OCI-LY3 (cell line): Measurements from ENCODE around the gene NHS.

ENCODE experiments used
- EZH2phosphoT487 ChIP-seq: fragments of 200-600 bp; shearing (Covaris generic); IDR thresholded peaks from 2 replicates; pipeline ENCODE4 v1.6.1; 2018; ENCODE audit warnings: antibody characterized with exemption, mixed run types, low read depth
- TF ChIP-seq, protein P1 (sequence below): fragments of 200-600, 300-600 bp; sonication (generic); IDR thresholded peaks from 2 replicates; pipeline ENCODE4 v1.5.1; 2014; ENCODE audit warnings: antibody characterized with exemption, low read length, low read depth

GRCh38 chrX:17537723-17538243 lies 162.8 kb downstream of the NHS start:
- TF ChIP-seq, protein P1, sequence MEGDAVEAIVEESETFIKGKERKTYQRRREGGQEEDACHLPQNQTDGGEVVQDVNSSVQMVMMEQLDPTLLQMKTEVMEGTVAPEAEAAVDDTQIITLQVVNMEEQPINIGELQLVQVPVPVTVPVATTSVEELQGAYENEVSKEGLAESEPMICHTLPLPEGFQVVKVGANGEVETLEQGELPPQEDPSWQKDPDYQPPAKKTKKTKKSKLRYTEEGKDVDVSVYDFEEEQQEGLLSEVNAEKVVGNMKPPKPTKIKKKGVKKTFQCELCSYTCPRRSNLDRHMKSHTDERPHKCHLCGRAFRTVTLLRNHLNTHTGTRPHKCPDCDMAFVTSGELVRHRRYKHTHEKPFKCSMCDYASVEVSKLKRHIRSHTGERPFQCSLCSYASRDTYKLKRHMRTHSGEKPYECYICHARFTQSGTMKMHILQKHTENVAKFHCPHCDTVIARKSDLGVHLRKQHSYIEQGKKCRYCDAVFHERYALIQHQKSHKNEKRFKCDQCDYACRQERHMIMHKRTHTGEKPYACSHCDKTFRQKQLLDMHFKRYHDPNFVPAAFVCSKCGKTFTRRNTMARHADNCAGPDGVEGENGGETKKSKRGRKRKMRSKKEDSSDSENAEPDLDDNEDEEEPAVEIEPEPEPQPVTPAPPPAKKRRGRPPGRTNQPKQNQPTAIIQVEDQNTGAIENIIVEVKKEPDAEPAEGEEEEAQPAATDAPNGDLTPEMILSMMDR = no peak
- TF ChIP-seq EZH2phosphoT487 = no peak
